ENCODE results near the gene DNM2. TPM values are rescaled to one million over a fixed set of nuclear protein-coding genes. Genes with fewer than 3 reads are reported as not detected.
"Not testable (repeated sequence)": the region's sequence is repeated elsewhere in the genome, so short reads cannot be mapped to it uniquely, and the experiment has no call there.

Gene DNM2
- 90.2 and 121 TPM in 2 replicates for total RNA-seq (2014; rRNA removed; shearing (Covaris generic))

- in situ Hi-C loops (cut with HindIII; ENCODE audit: low sequenced_read_pairs), result no loop called here
- DNase-seq (ENCODE audit: low spot score), result peak; percentile 100
These were observed at the start of gene DNM2 for GRCh38 chr19:10717356-10718204. DNM2 (plus strand) TSS chr19:10718079; CDS start chr19:10718243, 164 bp downstream.

GRCh38 chr19:10669246-10669645 lies 48.6 kb upstream of the DNM2 start:
- in situ Hi-C loops (cut with HindIII; ENCODE audit: low sequenced_read_pairs), result no loop called here
- DNase-seq (ENCODE audit: low spot score), result peak; percentile 44

GRCh38 chr19:10670182-10670581 lies 47.7 kb upstream of the DNM2 start:
- peak; percentile 80 for DNase-seq (ENCODE audit: low spot score)
- in situ Hi-C loops (cut with HindIII; ENCODE audit: low sequenced_read_pairs), result no loop called here

- DNase-seq (ENCODE audit: low spot score), result peak; percentile 63
- in situ Hi-C loops (cut with HindIII; ENCODE audit: low sequenced_read_pairs), result no loop called here
These were observed 46.7 kb upstream of the DNM2 start for GRCh38 chr19:10670876-10671804.

GRCh38 chr19:10671922-10672321 lies 46.0 kb upstream of the DNM2 start:
- in situ Hi-C loops (cut with HindIII; ENCODE audit: low sequenced_read_pairs); DNase-seq (ENCODE audit: low spot score): not testable (repeated sequence)

- in situ Hi-C loops (cut with HindIII; ENCODE audit: low sequenced_read_pairs); DNase-seq (ENCODE audit: low spot score): not testable (repeated sequence)
These were observed 42.7 kb upstream of the DNM2 start for GRCh38 chr19:10675214-10675613.

GRCh38 chr19:10677751-10678150 lies 40.1 kb upstream of the DNM2 start:
- in situ Hi-C loops (cut with HindIII; ENCODE audit: low sequenced_read_pairs), result no loop called here
- DNase-seq (ENCODE audit: low spot score), result peak; percentile 69

GRCh38 chr19:10678813-10679212 lies 39.1 kb upstream of the DNM2 start:
- no peak for DNase-seq (ENCODE audit: low spot score)
- in situ Hi-C loops (cut with HindIII; ENCODE audit: low sequenced_read_pairs), result no loop called here

- DNase-seq (ENCODE audit: low spot score), result no peak
- in situ Hi-C loops (cut with HindIII; ENCODE audit: low sequenced_read_pairs), result no loop called here
These were observed 38.1 kb upstream of the DNM2 start for GRCh38 chr19:10679743-10680142.

- in situ Hi-C loops (cut with HindIII; ENCODE audit: low sequenced_read_pairs), result no loop called here
- DNase-seq (ENCODE audit: low spot score), result no peak
These were observed 37.2 kb upstream of the DNM2 start for GRCh38 chr19:10680545-10681135.

- DNase-seq (ENCODE audit: low spot score), result no peak
These were observed 36.2 kb upstream of the DNM2 start for GRCh38 chr19:10681658-10682057.

GRCh38 chr19:10682397-10683063 lies 35.3 kb upstream of the DNM2 start:
- in situ Hi-C loops (cut with HindIII; ENCODE audit: low sequenced_read_pairs), result no loop called here

More at GRCh38 chr19:10681658-10682057, 36.2 kb upstream of the DNM2 start:
- in situ Hi-C loops (cut with HindIII; ENCODE audit: low sequenced_read_pairs), result no loop called here

GRCh38 chr19:10683064-10683426 lies 34.8 kb upstream of the DNM2 start:
- in situ Hi-C loops (cut with HindIII; ENCODE audit: low sequenced_read_pairs), result no loop called here
- DNase-seq (ENCODE audit: low spot score), result no peak

More at GRCh38 chr19:10682397-10683063, 35.3 kb upstream of the DNM2 start:
- no peak for DNase-seq (ENCODE audit: low spot score)

- in situ Hi-C loops (cut with HindIII; ENCODE audit: low sequenced_read_pairs), result no loop called here
- no peak for DNase-seq (ENCODE audit: low spot score)
These were observed 34.3 kb upstream of the DNM2 start for GRCh38 chr19:10683582-10683981.

- DNase-seq (ENCODE audit: low spot score), result no peak
- in situ Hi-C loops (cut with HindIII; ENCODE audit: low sequenced_read_pairs), result no loop called here
These were observed 32.7 kb upstream of the DNM2 start for GRCh38 chr19:10685210-10685609.

- no peak for DNase-seq (ENCODE audit: low spot score)
These were observed 31.7 kb upstream of the DNM2 start for GRCh38 chr19:10686193-10686592.

GRCh38 chr19:10686661-10687517 lies 31.0 kb upstream of the DNM2 start:
- peak; percentile 88 for DNase-seq (ENCODE audit: low spot score)
- in situ Hi-C loops (cut with HindIII; ENCODE audit: low sequenced_read_pairs), result no loop called here

More at GRCh38 chr19:10686193-10686592, 31.7 kb upstream of the DNM2 start:
- in situ Hi-C loops (cut with HindIII; ENCODE audit: low sequenced_read_pairs), result no loop called here
